HEK293T (cell line): ENCODE results near the gene PREP.
A peak's percentile ranks its signal among the peaks of the same experiment; 100 is the strongest.
"Not testable (repeated sequence)": the region's sequence is repeated elsewhere in the genome, so short reads cannot be mapped to it uniquely, and the experiment has no call there.

Source experiments
- CTCF ChIA-PET: fragments of 350-600 bp; formaldehyde crosslinking; extraction: SDS; loops from one replicate; lab custom pipeline; 2021; ENCODE audit warnings: antibody characterized with exemption, inconsistent platforms; lab: Yijun Ruan, JAX
- POLR2A ChIA-PET: fragments of 350-600 bp; formaldehyde crosslinking; extraction: SDS; loops from one replicate; lab custom pipeline; 2020; ENCODE audit warnings: antibody characterized with exemption, inconsistent platforms; lab: Yijun Ruan, JAX
- DNase-seq: peaks from one replicate; pipeline ENCODE4 v3.0.0; 2012; ENCODE audit warnings: mixed read lengths; ENCODE audit errors: extremely low spot score
- ARNT ChIP-seq: fragments of 450-650 bp; IDR thresholded peaks from 2 replicates; pipeline ENCODE4 v1.6.1; 2017; ENCODE audit warnings: mild to moderate bottlenecking
- BHLHE40 ChIP-seq: fragments of 450-650 bp; IDR thresholded peaks from 2 replicates; pipeline ENCODE4 v1.6.1; 2016; ENCODE audit warnings: mild to moderate bottlenecking, moderate library complexity, borderline replicate concordance
- CTBP1 ChIP-seq: fragments of 450-650 bp; IDR thresholded peaks from 2 replicates; pipeline ENCODE4 v1.6.1; 2016; ENCODE audit warnings: borderline replicate concordance
- ELF4 ChIP-seq: fragments of 450-650 bp; IDR thresholded peaks from 2 replicates; pipeline ENCODE4 v1.6.1; 2017; ENCODE audit warnings: antibody characterized with exemption
- FOXA1 ChIP-seq: fragments of 450-650 bp; IDR thresholded peaks from 2 replicates; pipeline ENCODE4 v1.6.1; 2016; ENCODE audit warnings: mild to moderate bottlenecking
- FOXK2 ChIP-seq: fragments of 450-650 bp; IDR thresholded peaks from 2 replicates; pipeline ENCODE4 v1.6.1; 2016; ENCODE audit warnings: mild to moderate bottlenecking
- FOXM1 ChIP-seq: fragments of 450-650 bp; IDR thresholded peaks from 2 replicates; pipeline ENCODE4 v1.6.1; 2017; ENCODE audit warnings: mild to moderate bottlenecking, borderline replicate concordance
- HDGF ChIP-seq: fragments of 450-650 bp; IDR thresholded peaks from 2 replicates; pipeline ENCODE4 v1.6.1; 2017; ENCODE audit warnings: antibody characterized with exemption, borderline replicate concordance
- L3MBTL2 ChIP-seq: fragments of 450-650 bp; conservative IDR thresholded peaks from 2 replicates; pipeline ENCODE4 v1.6.1; 2016; ENCODE audit warnings: mild to moderate bottlenecking
- LEF1 ChIP-seq: fragments of 450-650 bp; IDR thresholded peaks from 2 replicates; pipeline ENCODE4 v1.6.1; 2017; ENCODE audit warnings: mild to moderate bottlenecking, borderline replicate concordance
- NFRKB ChIP-seq: fragments of 450-650 bp; IDR thresholded peaks from 2 replicates; pipeline ENCODE4 v1.6.1; 2016; ENCODE audit warnings: mild to moderate bottlenecking, moderate library complexity
- SP1 ChIP-seq: fragments of 450-650 bp; IDR thresholded peaks from 2 replicates; pipeline ENCODE4 v1.6.1; 2017
- SUZ12 ChIP-seq: fragments of 450-650 bp; IDR thresholded peaks from 2 replicates; pipeline ENCODE4 v1.6.1; 2016; ENCODE audit warnings: mild to moderate bottlenecking
- TARDBP ChIP-seq: fragments of 450-650 bp; IDR thresholded peaks from 2 replicates; pipeline ENCODE4 v1.6.1; 2016
- ZNF384 ChIP-seq: fragments of 450-650 bp; IDR thresholded peaks from 2 replicates; pipeline ENCODE4 v1.6.1; 2016
- TF ChIP-seq, protein P1 (sequence below): fragments of 450-650 bp; IDR thresholded peaks from 2 replicates; pipeline ENCODE4 v1.6.1; 2016

The PREP gene

DNA sequence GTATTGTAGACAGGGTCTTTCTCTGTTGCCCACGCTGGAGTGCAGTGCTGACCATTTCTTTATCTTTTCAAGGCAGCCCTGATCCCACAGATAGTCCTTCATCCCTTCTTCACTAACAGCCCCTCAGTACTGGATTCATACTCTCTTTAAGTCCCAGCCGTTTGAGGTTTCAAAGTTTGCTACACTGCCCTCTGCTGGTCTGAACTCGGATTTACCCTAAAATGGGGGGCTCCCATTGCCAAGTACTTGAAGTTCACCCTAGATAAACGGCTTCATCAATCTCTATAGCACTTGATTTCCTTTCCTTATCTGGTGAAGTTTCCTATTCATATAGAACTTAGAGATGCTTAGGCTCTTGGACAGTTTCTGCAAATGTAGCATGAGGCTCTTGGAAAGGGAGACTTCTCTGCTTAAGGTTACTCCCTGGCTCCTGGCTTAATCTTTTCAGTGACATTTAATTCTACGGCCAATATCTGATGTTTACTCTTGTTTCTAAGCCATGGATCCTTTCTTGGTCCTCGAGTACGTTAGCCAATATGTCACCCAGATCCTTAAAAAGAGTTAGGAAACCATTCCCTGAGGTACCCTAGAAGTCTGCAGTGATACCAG, 21.4 kb upstream of the PREP start:
- no peak for TF ChIP-seq FOXK2
- ChIA-PET POLR2A (no interaction called here), CTCF (interaction anchor here (1.4 kb wide), 1 partner anchor 337 kb away, joined by 4 read pairs; no protein-coding TSS in a partner anchor)
- DNase-seq: peak; percentile 61

DNA sequence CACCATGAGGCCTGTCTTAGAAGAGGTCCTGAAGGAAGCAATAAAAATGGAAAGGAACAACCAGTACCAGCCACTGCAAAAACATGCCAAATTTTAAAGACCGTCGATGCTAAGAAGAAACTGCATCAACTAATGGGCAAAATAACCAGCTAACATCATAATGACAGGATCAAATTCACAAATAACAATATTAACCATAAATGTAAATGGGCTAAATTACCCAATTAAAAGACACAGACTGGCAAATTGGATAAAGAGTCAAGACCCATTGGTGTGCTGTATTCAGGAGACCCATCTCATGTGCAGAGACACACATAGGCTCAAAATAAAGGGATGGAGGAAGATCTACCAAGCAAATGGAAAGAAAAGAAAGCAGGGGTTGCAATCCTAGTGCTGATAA, 14.1 kb upstream of the PREP start:
- CTCF ChIA-PET, DNase-seq, POLR2A ChIA-PET: not testable (repeated sequence)

DNA sequence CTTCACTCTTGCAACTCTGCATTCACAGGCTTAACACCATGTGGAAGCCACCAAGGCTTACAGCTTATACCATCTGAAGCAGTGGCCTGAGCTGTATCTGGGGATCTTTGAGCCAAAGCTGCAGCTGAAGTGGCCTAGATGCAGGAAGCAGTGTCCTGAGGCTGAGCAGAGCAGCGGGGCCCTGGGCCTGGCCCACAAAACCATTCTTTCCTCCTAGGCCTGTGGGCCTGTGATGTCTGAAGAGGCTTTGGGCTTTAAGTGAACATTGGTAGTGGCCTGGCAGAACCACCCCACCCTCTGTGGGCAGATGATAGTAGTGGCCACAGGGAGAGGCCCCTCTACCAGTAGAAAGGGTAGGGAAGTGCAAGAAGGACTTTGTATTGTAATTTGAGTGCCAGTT, 6.9 kb upstream of the PREP start:
- DNase-seq: no peak
- POLR2A ChIA-PET: no interaction called here
- CTCF ChIA-PET: no interaction called here
- no peak for TF ChIP-seq CTBP1
- no peak for TF ChIP-seq BHLHE40
- no peak for TF ChIP-seq SP1
- TF ChIP-seq SUZ12: no peak
- TF ChIP-seq TARDBP: no peak
- no peak for TF ChIP-seq FOXM1
- no peak for TF ChIP-seq ARNT
- TF ChIP-seq LEF1: no peak
- TF ChIP-seq FOXA1: no peak
- TF ChIP-seq HDGF: no peak
- no peak for TF ChIP-seq NFRKB
- TF ChIP-seq L3MBTL2: no peak
- no peak for TF ChIP-seq ELF4

DNA sequence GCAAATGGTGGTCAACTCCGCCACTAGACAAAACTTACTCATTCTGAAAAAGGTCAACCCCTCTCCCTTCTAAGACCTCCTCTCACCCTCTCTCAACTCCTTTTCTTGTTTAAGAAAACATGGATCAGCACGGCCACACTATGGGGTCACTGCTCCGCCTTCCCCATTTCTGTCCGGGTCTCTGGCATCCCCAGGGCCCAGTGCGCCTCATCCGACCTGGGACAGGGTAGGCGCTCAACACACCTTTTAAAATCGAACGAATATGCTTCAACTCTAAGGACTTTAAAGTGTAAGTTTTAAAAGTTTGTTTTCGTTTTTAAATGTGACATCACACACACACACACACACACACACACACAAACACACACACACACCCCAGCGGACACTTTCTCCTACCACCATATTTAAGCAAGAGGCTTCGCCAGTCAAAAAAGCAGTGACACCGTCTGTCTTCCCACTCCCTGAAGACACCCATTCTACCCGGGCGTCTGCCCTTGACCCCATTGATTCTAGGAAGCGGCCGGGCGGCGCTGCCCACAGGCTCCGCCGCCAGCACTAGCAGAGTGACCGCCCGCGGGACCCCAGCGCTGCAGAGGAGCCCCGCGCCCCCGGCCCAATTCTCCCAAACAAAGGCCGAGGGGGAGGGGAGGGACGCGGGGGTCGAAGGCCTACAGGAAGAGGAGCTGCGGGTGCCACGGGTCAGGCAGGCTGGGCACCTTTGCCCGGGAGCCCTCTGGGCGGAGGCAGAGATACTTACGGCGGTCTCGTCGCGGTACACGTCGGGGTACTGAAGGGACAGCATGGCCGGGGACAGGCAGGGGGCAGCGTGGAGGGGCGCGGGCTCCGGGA, 568 bp downstream of the PREP start:
- TF ChIP-seq L3MBTL2 (peak; percentile 41; the same call in 1 of the 2 replicates), ZNF384 (no peak)
- ChIA-PET CTCF (interaction anchor here (0.6 to 1.2 kb wide), 13 partner anchors 8 to 887 kb away, joined by 3 to 11 read pairs (median 4); a partner anchor contains a TSS), POLR2A (interaction anchor here (0.8 to 1.2 kb wide), 5 partner anchors 9 to 543 kb away, joined by 3 to 6 read pairs (median 5); partner anchors contain the start of gene HACE1)
- peak; percentile 23 for DNase-seq

DNA sequence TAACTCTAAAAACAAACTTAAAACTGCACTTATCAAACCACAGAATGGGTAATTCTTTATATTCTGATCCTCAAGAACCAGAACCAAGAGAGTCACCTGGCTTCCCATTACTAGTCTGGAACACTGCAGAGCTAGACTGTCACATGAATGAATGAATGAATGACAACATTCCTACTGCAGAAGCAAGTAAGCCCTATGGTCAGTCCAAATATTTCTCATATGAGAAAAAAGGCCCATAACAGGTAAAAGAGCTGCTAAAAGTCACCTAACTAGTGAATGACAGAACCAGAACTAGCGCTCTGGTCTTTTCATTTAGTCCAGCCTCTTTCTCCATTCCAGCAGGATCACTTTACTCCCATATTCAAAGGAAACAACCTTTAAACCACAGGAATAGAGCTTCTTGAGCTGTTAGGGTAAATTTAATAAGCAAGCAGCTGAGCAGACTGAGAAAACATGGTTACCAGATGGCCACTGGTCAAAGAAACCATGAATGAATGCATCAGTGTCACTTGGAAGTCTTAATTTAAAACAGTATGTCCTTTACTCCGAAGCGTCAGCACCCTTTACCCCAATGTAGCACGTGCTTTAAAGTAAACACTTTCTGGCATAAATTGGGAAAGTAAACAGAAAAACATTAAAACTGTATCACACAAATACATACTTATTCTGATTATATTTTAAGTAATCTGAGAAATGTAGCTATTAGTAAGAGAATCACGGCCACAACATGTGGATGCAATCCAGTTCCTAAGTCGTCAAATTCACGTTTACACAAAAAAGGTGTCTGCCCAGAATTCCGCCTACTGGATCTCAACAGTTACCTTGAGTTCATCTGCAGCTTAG, 1.4 kb downstream of the PREP start:
- CTCF ChIA-PET: interaction anchor here (1.2 to 1.5 kb wide), 2 partner anchors 83 to 314 kb away, joined by 4 to 6 read pairs; no protein-coding TSS in a partner anchor
- TF ChIP-seq ARNT (no peak), TARDBP (no peak), CTBP1 (no peak), SP1 (no peak), L3MBTL2 (peak; percentile 25; the same call in 1 of the 2 replicates), SUZ12 (no peak)
- TF ChIP-seq, protein P1, sequence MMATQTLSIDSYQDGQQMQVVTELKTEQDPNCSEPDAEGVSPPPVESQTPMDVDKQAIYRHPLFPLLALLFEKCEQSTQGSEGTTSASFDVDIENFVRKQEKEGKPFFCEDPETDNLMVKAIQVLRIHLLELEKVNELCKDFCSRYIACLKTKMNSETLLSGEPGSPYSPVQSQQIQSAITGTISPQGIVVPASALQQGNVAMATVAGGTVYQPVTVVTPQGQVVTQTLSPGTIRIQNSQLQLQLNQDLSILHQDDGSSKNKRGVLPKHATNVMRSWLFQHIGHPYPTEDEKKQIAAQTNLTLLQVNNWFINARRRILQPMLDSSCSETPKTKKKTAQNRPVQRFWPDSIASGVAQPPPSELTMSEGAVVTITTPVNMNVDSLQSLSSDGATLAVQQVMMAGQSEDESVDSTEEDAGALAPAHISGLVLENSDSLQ: 0 out of 2 replicates have a peak, but pooled peaks have one; percentile 31
- DNase-seq: no peak
- POLR2A ChIA-PET: interaction anchor here (0.6 kb wide), 1 partner anchor 37 kb away, joined by 3 read pairs; no protein-coding TSS in a partner anchor

DNA sequence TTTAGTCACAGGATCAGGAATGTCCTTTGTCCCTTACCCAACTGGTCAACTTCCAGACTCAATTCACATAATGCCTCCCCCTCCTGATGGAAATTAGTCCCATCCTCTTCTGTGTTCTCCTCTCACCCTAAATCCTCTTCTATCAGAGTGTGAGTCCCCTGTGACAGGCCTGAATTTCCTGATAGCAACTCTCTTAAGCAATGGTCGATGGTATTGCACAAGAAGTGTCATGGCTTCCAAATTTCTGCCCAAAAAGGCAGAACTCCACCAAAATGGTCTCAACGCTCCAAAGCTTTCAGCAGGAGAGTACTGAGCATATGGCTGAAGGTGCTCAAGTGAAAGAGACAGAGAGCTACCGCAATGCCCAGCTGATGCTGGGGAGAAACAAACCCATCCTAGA, 2.4 kb downstream of the PREP start:
- DNase-seq: no peak
- ChIA-PET CTCF (interaction anchor here (1.2 to 1.5 kb wide), 2 partner anchors 82 to 313 kb away, joined by 4 to 6 read pairs; no protein-coding TSS in a partner anchor), POLR2A (no interaction called here)
- TF ChIP-seq, protein P1: no peak
- no peak for TF ChIP-seq NFRKB
- no peak for TF ChIP-seq FOXM1
- TF ChIP-seq FOXK2: no peak
- TF ChIP-seq BHLHE40: no peak
- no peak for TF ChIP-seq LEF1
- TF ChIP-seq SUZ12: no peak
- TF ChIP-seq SP1: no peak

DNA sequence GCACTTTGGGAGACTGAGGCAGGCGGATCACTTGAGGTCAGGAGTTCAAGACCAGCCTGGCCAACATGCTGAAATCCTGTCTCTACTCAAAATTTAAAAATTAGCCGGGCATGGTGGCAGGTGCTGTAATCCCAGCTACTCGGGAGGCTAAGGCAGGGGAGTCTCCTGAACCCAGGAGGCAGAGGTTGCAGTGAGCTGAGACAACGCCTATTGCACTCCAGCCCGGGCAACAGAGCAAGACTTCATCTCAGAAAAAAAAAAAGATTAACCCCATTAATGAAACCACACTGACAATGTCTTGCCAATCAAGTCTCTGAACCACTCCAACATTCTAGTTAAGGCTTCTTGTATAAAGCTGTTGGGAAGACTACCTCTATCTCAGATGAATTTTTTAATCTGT, 4.0 kb downstream of the PREP start:
- CTCF ChIA-PET: no interaction called here
- DNase-seq: no peak
- POLR2A ChIA-PET: no interaction called here
- TF ChIP-seq, protein P1: no peak
- TF ChIP-seq TARDBP (no peak), L3MBTL2 (no peak), NFRKB (no peak), LEF1 (no peak), FOXM1 (no peak), CTBP1 (no peak), FOXK2 (no peak), BHLHE40 (no peak), ELF4 (no peak), ARNT (no peak), FOXA1 (no peak), ZNF384 (no peak), SUZ12 (no peak), HDGF (no peak)
